Measurements from ENCODE around the gene INPP4B.

DNA sequence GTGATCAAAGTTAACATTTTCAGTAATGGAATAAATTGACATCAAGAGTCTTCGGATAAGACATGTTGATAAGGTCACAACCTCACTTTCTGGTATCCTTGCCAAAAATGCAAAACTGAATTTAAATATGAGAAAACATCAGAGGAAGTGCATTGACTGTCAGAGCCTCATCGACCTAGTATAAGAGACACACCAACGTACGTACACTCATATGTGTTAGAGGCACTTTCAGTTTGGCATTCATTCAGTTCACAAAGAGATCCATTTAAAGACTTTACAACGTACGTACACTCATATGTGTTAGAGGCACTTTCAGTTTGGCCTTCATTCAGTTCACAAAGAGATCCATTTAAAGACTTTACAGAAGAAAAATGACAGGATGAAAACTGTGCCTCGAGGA lies 280.3 kb downstream of the INPP4B start:
- TF ChIP-seq, protein P1, sequence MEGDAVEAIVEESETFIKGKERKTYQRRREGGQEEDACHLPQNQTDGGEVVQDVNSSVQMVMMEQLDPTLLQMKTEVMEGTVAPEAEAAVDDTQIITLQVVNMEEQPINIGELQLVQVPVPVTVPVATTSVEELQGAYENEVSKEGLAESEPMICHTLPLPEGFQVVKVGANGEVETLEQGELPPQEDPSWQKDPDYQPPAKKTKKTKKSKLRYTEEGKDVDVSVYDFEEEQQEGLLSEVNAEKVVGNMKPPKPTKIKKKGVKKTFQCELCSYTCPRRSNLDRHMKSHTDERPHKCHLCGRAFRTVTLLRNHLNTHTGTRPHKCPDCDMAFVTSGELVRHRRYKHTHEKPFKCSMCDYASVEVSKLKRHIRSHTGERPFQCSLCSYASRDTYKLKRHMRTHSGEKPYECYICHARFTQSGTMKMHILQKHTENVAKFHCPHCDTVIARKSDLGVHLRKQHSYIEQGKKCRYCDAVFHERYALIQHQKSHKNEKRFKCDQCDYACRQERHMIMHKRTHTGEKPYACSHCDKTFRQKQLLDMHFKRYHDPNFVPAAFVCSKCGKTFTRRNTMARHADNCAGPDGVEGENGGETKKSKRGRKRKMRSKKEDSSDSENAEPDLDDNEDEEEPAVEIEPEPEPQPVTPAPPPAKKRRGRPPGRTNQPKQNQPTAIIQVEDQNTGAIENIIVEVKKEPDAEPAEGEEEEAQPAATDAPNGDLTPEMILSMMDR (IDR thresholded peaks at IDR 0.05) = no peak
- no peak for TF ChIP-seq POLR2A (IDR thresholded peaks at IDR 0.05)

All from uterus (tissue), 2 donors.